ENCODE data around the gene INPP5K. TPM values are rescaled to one million over a fixed set of nuclear protein-coding genes. Genes with fewer than 3 reads are reported as not detected.

Gene INPP5K
- total and polyA plus RNA-seq, 2 donors (not counting 1 experiment from before 2014, with no cell fraction given), result 53.8 to 77.9 TPM

GRCh38 chr17:1498869-1499268 lies 17.5 kb downstream of the INPP5K start:
- H3K4me3 ChIP-seq (ENCODE audit: control extremely low read depth in 1 of 5, extremely low read depth in 1 of 5, insufficient read depth in 1 of 5, low read depth in 2 of 5, low read length in 4 of 5), result no peak overlapping the region
- Mint-ChIP-seq H3K9me3 (ENCODE audit: insufficient read depth) (no peaks in the 10 kb centered on the region), H3K27me3 (no peaks in the 10 kb centered on the region), H3K4me3 (no peak overlapping the region), H3K27ac (no peak overlapping the region), H3K4me1 (no peaks in the 10 kb centered on the region)
- H3K27me3 ChIP-seq (replicated peaks in 1 of 4; ENCODE audit: control extremely low read depth in 1 of 4, control insufficient read depth in 3 of 4, insufficient read depth in 4 of 4, low read length in 3 of 4), result no peaks in the 10 kb centered on the region
- CTCF ChIA-PET, result interaction anchor here (0.6 to 1.0 kb wide), 2 partner anchors 13 to 16 kb away, joined by 3 read pairs; no protein-coding TSS in a partner anchor
- no peak overlapping the region for H3K27ac ChIP-seq (ENCODE audit: low read length in 2 of 2)
- H3K4me1 ChIP-seq (ENCODE audit: control insufficient read depth in 2 of 2, insufficient read depth in 2 of 2, low read length in 2 of 2), result no peaks in the 10 kb centered on the region
- 79% methylated on average over 8 of the region's 9 CpGs for WGBS (ENCODE audit: insufficient coverage)
- H3K9me3 ChIP-seq (ENCODE audit: control extremely low read depth in 1 of 3, control insufficient read depth in 2 of 3, insufficient read depth in 1 of 3, low read length in 2 of 3), result no peaks in the 10 kb centered on the region
- peaks cover 0 to 37% of the 10 kb centered on the region in 2 experiments for H3K36me3 ChIP-seq (replicated peaks in 1 of 2; ENCODE audit: control extremely low read depth in 1 of 2, control insufficient read depth in 1 of 2, extremely low read depth in 1 of 2, insufficient read depth in 2 of 2, low read length in 1 of 2)
- H3K4me2 ChIP-seq (replicated peaks; ENCODE audit: low read depth, low read length, poor library complexity, severe bottlenecking), result no peak overlapping the region
- H4K20me1 ChIP-seq (ENCODE audit: control insufficient read depth, insufficient read depth, low read length, poor library complexity, severe bottlenecking), result no peaks in the 10 kb centered on the region
- H2AFZ ChIP-seq (ENCODE audit: insufficient read depth, low read depth, low read length, poor library complexity, severe bottlenecking), result no peak overlapping the region
- POLR2A ChIA-PET, result interaction anchor here (0.6 kb wide), 1 partner anchor 165 kb away, joined by 9 read pairs; no protein-coding TSS in a partner anchor
- ATAC-seq (ENCODE audit: low read depth) (no peak), DNase-seq (no peak)
- intact Hi-C loops (cut with micrococcal nuclease), result no loop called here
- no peaks in the 10 kb centered on the region for H3K79me2 ChIP-seq (ENCODE audit: control insufficient read depth, insufficient read depth, low read length)
- H3K9ac ChIP-seq (ENCODE audit: low read length), result no peak overlapping the region
- TF ChIP-seq EZH2 (IDR thresholded peaks at IDR 0.05; ENCODE audit: borderline replicate concordance, insufficient read depth, low read depth, low read length, poor library complexity, severe bottlenecking) (no peak), CTCF (IDR thresholded peaks at IDR 0.05) (no peak)

GRCh38 chr17:1498233-1498632 lies 18.2 kb downstream of the INPP5K start:
- no peaks in the 10 kb centered on the region for H3K79me2 ChIP-seq (ENCODE audit: control insufficient read depth, insufficient read depth, low read length)
- POLR2A ChIA-PET, result interaction anchor here (0.6 kb wide), 1 partner anchor 166 kb away, joined by 9 read pairs; no protein-coding TSS in a partner anchor
- H3K4me2 ChIP-seq (replicated peaks; ENCODE audit: low read depth, low read length, poor library complexity, severe bottlenecking), result no peak overlapping the region
- peaks cover under 1% of the 10 kb centered on the region for H4K20me1 ChIP-seq (ENCODE audit: control insufficient read depth, insufficient read depth, low read length, poor library complexity, severe bottlenecking)
- H3K36me3 ChIP-seq (replicated peaks in 1 of 2; ENCODE audit: control extremely low read depth in 1 of 2, control insufficient read depth in 1 of 2, extremely low read depth in 1 of 2, insufficient read depth in 2 of 2, low read length in 1 of 2), result peaks cover 0 to 34% of the 10 kb centered on the region in 2 experiments
- 77% methylated on average over 2 of the region's 2 CpGs for WGBS (ENCODE audit: insufficient coverage)
- Mint-ChIP-seq H3K4me1 (peaks cover 5% of the 10 kb centered on the region), H3K27me3 (no peaks in the 10 kb centered on the region), H3K4me3 (no peak overlapping the region), H3K27ac (no peak overlapping the region), H3K9me3 (ENCODE audit: insufficient read depth) (no peaks in the 10 kb centered on the region)
- no peak overlapping the region for H2AFZ ChIP-seq (ENCODE audit: insufficient read depth, low read depth, low read length, poor library complexity, severe bottlenecking)
- no peak overlapping the region for H3K27ac ChIP-seq (ENCODE audit: low read length in 2 of 2)
- intact Hi-C loops (cut with micrococcal nuclease), result no loop called here
- no peak overlapping the region for H3K4me3 ChIP-seq (ENCODE audit: control extremely low read depth in 1 of 5, extremely low read depth in 1 of 5, insufficient read depth in 1 of 5, low read depth in 2 of 5, low read length in 4 of 5)
- no peak for DNase-seq
- TF ChIP-seq CTCF (IDR thresholded peaks at IDR 0.05) (no peak), EZH2 (IDR thresholded peaks at IDR 0.05; ENCODE audit: borderline replicate concordance, insufficient read depth, low read depth, low read length, poor library complexity, severe bottlenecking) (no peak)
- CTCF ChIA-PET, result interaction anchor here (0.6 kb wide), 1 partner anchor 12 kb away, joined by 3 read pairs; no protein-coding TSS in a partner anchor
- ATAC-seq (ENCODE audit: low read depth), result no peak
- no peaks in the 10 kb centered on the region for H3K9me3 ChIP-seq (ENCODE audit: control extremely low read depth in 1 of 3, control insufficient read depth in 2 of 3, insufficient read depth in 1 of 3, low read length in 2 of 3)
- peaks cover 3 to 5% of the 10 kb centered on the region in 2 donors for H3K4me1 ChIP-seq (ENCODE audit: control insufficient read depth in 2 of 2, insufficient read depth in 2 of 2, low read length in 2 of 2)
- H3K9ac ChIP-seq (ENCODE audit: low read length), result no peak overlapping the region
- H3K27me3 ChIP-seq (replicated peaks in 1 of 4; ENCODE audit: control extremely low read depth in 1 of 4, control insufficient read depth in 3 of 4, insufficient read depth in 4 of 4, low read length in 3 of 4), result no peaks in the 10 kb centered on the region

Measured in B cell (primary cell).